PFSK-1 (cell line): ENCODE results near the gene LRRC4C.

ENCODE experiments used
- POLR2AphosphoS5 ChIP-seq: IDR thresholded peaks from 2 replicates; pipeline ENCODE4 v1.6.1; 2012; ENCODE audit warnings: low read depth, mild to moderate bottlenecking, control low read depth, low read length, moderate library complexity
- REST ChIP-seq, 2 experiments: IDR thresholded peaks; 2 replicates each; pipeline versions ENCODE4 v1.6.1 to v1.8.0; 2011 to 2012; ENCODE audit warnings: low read depth in 2 of 2, low read length in 2 of 2, control low read depth in 1 of 2, inconsistent platforms in 1 of 2, mild to moderate bottlenecking in 1 of 2, moderate library complexity in 1 of 2; ENCODE audit not compliant: insufficient read depth in 1 of 2
- SIN3A ChIP-seq: IDR thresholded peaks from 2 replicates; pipeline ENCODE4 v1.6.1; 2012; ENCODE audit warnings: mild to moderate bottlenecking, low read length, moderate library complexity, borderline replicate concordance; ENCODE audit not compliant: insufficient read depth
- TAF1 ChIP-seq: IDR thresholded peaks from 2 replicates; pipeline ENCODE4 v1.6.1; 2012; ENCODE audit warnings: low read length, control low read depth, borderline replicate concordance; ENCODE audit not compliant: insufficient read depth

- TF ChIP-seq TAF1 (no peak), POLR2AphosphoS5 (no peak), SIN3A (no peak), REST (IDR thresholded peaks at IDR 0.05; ENCODE audit: insufficient read depth in 1 of 2, low read depth in 2 of 2, low read length in 2 of 2) (no peak)
These were observed 269.6 kb downstream of the LRRC4C start for GRCh38 chr11:41189701-41190436.
